Heart right ventricle (tissue), 16 donors: ENCODE data around the gene IL27RA. TPM values are rescaled to one million over a fixed set of nuclear protein-coding genes. Genes with fewer than 3 reads are reported as not detected.
A peak's percentile ranks its signal among the peaks of the same experiment; 100 is the strongest.

Source experiments
- ATAC-seq, 8 donors: fragments of 200-7000 bp; cut with Tn5 transposase; one replicate each; pipeline ENCODE4 v1.9.1; 2020; ENCODE audit warnings: mild to moderate bottlenecking in 8 of 8, moderate library complexity in 8 of 8, moderate number of reproducible peaks in 1 of 8
- DNase-seq, 2 donors: peaks; one replicate each; pipeline ENCODE4 v3.0.0-alpha.2; 2020
- H3K27ac ChIP-seq, 10 donors: fragments of 200-600 bp; sonication (generic) in 2 of 10; one replicate each; pipeline versions ENCODE4 v1.5.0 to v1.8.0; 2020 to 2022; ENCODE audit warnings: mild to moderate bottlenecking in 3 of 10
- H3K27me3 ChIP-seq, 7 donors: fragments of 200-600 bp; one replicate each; pipeline ENCODE4 v1.8.0; 2021 to 2022; ENCODE audit warnings: mild to moderate bottlenecking in 2 of 7
- H3K36me3 ChIP-seq, 9 donors: fragments of 200-600 bp; sonication (generic) in 1 of 9; one replicate each; pipeline versions ENCODE4 v1.5.0 to v1.8.0; 2020 to 2022; ENCODE audit warnings: mild to moderate bottlenecking in 2 of 9
- H3K4me1 ChIP-seq, 9 donors: fragments of 200-600 bp; sonication (generic) in 1 of 9; one replicate each; pipeline versions ENCODE4 v1.5.0 to v1.8.0; 2020 to 2022; ENCODE audit warnings: mild to moderate bottlenecking in 4 of 9
- H3K4me3 ChIP-seq, 10 donors: fragments of 200-600 bp; sonication (generic) in 2 of 10; one replicate each; pipeline versions ENCODE4 v1.5.0 to v1.8.0; 2020 to 2022; ENCODE audit warnings: mild to moderate bottlenecking in 7 of 10, moderate library complexity in 2 of 10
- H3K9me3 ChIP-seq, 11 donors: fragments of 200-600 bp in 10 of 11; sonication (generic) in 2 of 11; one replicate each; pipeline versions ENCODE4 v1.5.0 to v1.8.0; 2013 to 2022; ENCODE audit warnings: mild to moderate bottlenecking in 2 of 11, control low read depth in 1 of 11, moderate library complexity in 1 of 11
- CTCF ChIP-seq, 9 donors: fragments of 200-600 bp; sonication (generic) in 2 of 9; IDR thresholded peaks; one replicate each; pipeline versions ENCODE4 v1.5.0 to v1.8.0; 2021 to 2022; ENCODE audit warnings: antibody characterized with exemption in 9 of 9, mild to moderate bottlenecking in 5 of 9, moderate library complexity in 1 of 9
- WGBS, 2 donors: extraction: QIAGEN DNeasy Blood & Tissue Kit; methylation state at CpG; one replicate each; pipeline ENCODE4 v1.1.7; 2013; ENCODE audit warnings: inconsistent platforms in 1 of 2; 5-methylcytosine and 5-hydroxymethylcytosine counted together
- intact Hi-C, 10 donors: fragments of 100-400 bp; cut with DNase I; formaldehyde crosslinking; loops; one replicate each; pipeline versions ENCODE4 v1.11.1 to v1.14.2; 2022
- polyA plus RNA-seq, 2 donors: library from polyadenylated mRNA; stranded (reverse); fragments of 200-250 nt; gene quantifications; one replicate each; pipeline ENCODE4 v1.2.3, GENCODE V29; 2013
- total RNA-seq, 10 donors: library from RNA; stranded (reverse); fragmentation: NEBNext Ultra II Directional in 3 of 10; extraction: Animal tissue kit (Norgen Biotek cat#: 25700) in 3 of 10; gene quantifications; one replicate each; pipeline versions ENCODE4 v1.2.1 to v1.2.4, GENCODE V29; 2021 to 2023
- donor health status: Arrhythmogenic right ventricular cardiomyopathy.
- donor health status: ischemic (EF 13 %, LVEDD 7.1; RV severe dilation, severe dysfunction).
- donor health status: healthy with polysubstance abuse.
- donor health status: DM: no; HTN: yes; CAD: no.
- donor health status: DM: no; HTN: no; CAD: no.
- donor health status: ischemic (EF 25% LVEDD 6.9; RV normal size, moderate dysfunction).
- donor health status: ischemic (EF 25% LVEDD 5.7; RV mildly dilated, moderate dysfunction).
- donor health status: healthy.
- donor health status: DM: yes; HTN: yes; CAD: no.
- donor health status: Ischemic cardiomyopathy.
- donor health status: ischemic (EF 35%, LVEDD 5.7; RV mildly dilated, moderate dysfunction).
- donor health status: nonischemic (EF 11% LVEDD 7.7; RV severe dilation, severe dysfunction).
- donor health status: DM: yes; HTN: yes; CAD: no.
- donor health status: PGD.
- donor health status: ischemic (EF 29% LVEDD 5.4; RV normal size, mild dysfunction).
- donor health status: nonischemic (EF 23%, LVEDD 6.1; RV moderate dilation, normal function).

IL27RA gene
- total and polyA plus RNA-seq, 12 donors = 2.4 to 7.6 (median 4.1) TPM

- H3K27ac ChIP-seq = no peak overlapping the region
These were observed 30.7 kb upstream of the IL27RA start for GRCh38 chr19:14000691-14001375.

GRCh38 chr19:14002571-14003250, 28.9 kb upstream of the IL27RA start:
- ATAC-seq (no peak), DNase-seq (no peak)
- intact Hi-C loops = loop anchor here in 2 of 10 donors (10.0 kb wide), 1 partner anchor 48 kb away; the partner anchor contains the start of gene DCAF15 (in 2 of the 2)
- 57 to 65% methylated on average over 13 of the region's 13 CpGs for WGBS, 2 donors
- peak overlapping the region in 9 of 10 donors; percentile 43 to 100 (median 98) for H3K27ac ChIP-seq
- no peak for TF ChIP-seq CTCF (IDR thresholded peaks at IDR 0.05)
- no peak overlapping the region for H3K4me3 ChIP-seq
- H3K36me3 ChIP-seq = peaks cover 0 to 18% (median 0%) of the 10 kb centered on the region in 9 donors
- peaks cover 11 to 51% (median 35%) of the 10 kb centered on the region in 9 donors for H3K4me1 ChIP-seq
- no peaks in the 10 kb centered on the region for H3K27me3 ChIP-seq
- H3K9me3 ChIP-seq = peaks cover 0 to 10% (median 7%) of the 10 kb centered on the region in 11 donors

More at GRCh38 chr19:14000691-14001375, 30.7 kb upstream of the IL27RA start:
- Histone ChIP-seq H3K27me3 (no peaks in the 10 kb centered on the region), H3K4me1 (peaks cover 11 to 46% (median 34%) of the 10 kb centered on the region in 9 donors), H3K36me3 (peaks cover 0 to 26% (median 0%) of the 10 kb centered on the region in 9 donors), H3K9me3 (peaks cover 0 to 10% (median 7%) of the 10 kb centered on the region in 11 donors), H3K4me3 (no peak overlapping the region)
- intact Hi-C loops = loop anchor here in 2 of 10 donors (10.0 kb wide), 1 partner anchor 46 kb away; the partner anchor contains the start of gene DCAF15 (in 2 of the 2)
- no peak for TF ChIP-seq CTCF (IDR thresholded peaks at IDR 0.05)
- no peak for DNase-seq
- WGBS, 2 donors = 87 to 88% methylated on average over 13 of the region's 13 CpGs
- ATAC-seq = no peak

- WGBS, 2 donors = 34% methylated on average over 10 of the region's 10 CpGs
- H3K27ac ChIP-seq = peak overlapping the region; percentile 18 to 100 (median 97)
- peaks cover 0 to 10% (median 7%) of the 10 kb centered on the region in 11 donors for H3K9me3 ChIP-seq
- peaks cover 11 to 51% (median 35%) of the 10 kb centered on the region in 9 donors for H3K4me1 ChIP-seq
- ATAC-seq (no peak), DNase-seq (no peak)
- peaks cover 0 to 17% (median 0%) of the 10 kb centered on the region in 9 donors for H3K36me3 ChIP-seq
- no peak overlapping the region for H3K4me3 ChIP-seq
- no peaks in the 10 kb centered on the region for H3K27me3 ChIP-seq
- TF ChIP-seq CTCF (IDR thresholded peaks at IDR 0.05) = no peak
- intact Hi-C loops = loop anchor here in 3 of 10 donors (2.0 to 10.0 kb wide), 2 partner anchors 27 to 49 kb away; partner anchors contain the start of gene DCAF15 (in 2 of the 3)
These were observed 28.1 kb upstream of the IL27RA start for GRCh38 chr19:14003251-14004055.
